ENCODE measurements around the gene NIPA2.

The NIPA2 gene

GRCh38 chr15:22839046-22839695 is 705 bp downstream of the NIPA2 start:
- no peak for DNase-seq (ENCODE audit: low spot score)

- DNase-seq (ENCODE audit: low spot score), result no peak
Measured at GRCh38 chr15:22844421-22845288, 6.2 kb downstream of the NIPA2 start.

GRCh38 chr15:22845289-22845900 is 6.9 kb downstream of the NIPA2 start:
- DNase-seq (ENCODE audit: low spot score), result no peak

GRCh38 chr15:22846073-22846472 is 7.6 kb downstream of the NIPA2 start:
- no peak for DNase-seq (ENCODE audit: low spot score)

- DNase-seq (ENCODE audit: low spot score), result no peak
Measured at GRCh38 chr15:22850055-22850454, 11.6 kb downstream of the NIPA2 start.

- no peak for DNase-seq (ENCODE audit: low spot score)
Measured at GRCh38 chr15:22851513-22851912, 13.0 kb downstream of the NIPA2 start.

GRCh38 chr15:22855791-22856190 is 17.3 kb downstream of the NIPA2 start:
- no peak for DNase-seq (ENCODE audit: low spot score)

GRCh38 chr15:22856659-22857058 is 18.2 kb downstream of the NIPA2 start:
- no peak for DNase-seq (ENCODE audit: low spot score)

GRCh38 chr15:22861161-22861560 is 22.7 kb downstream of the NIPA2 start:
- no peak for DNase-seq (ENCODE audit: low spot score)

GRCh38 chr15:22863356-22863755 is 24.9 kb downstream of the NIPA2 start:
- DNase-seq (ENCODE audit: low spot score), result no peak

- DNase-seq (ENCODE audit: low spot score), result no peak
Measured at GRCh38 chr15:22866079-22866478, 27.6 kb downstream of the NIPA2 start.

GRCh38 chr15:22867886-22868285 is 29.4 kb downstream of the NIPA2 start:
- no peak for DNase-seq (ENCODE audit: low spot score)

- DNase-seq (ENCODE audit: low spot score), result no peak
Measured at GRCh38 chr15:22868495-22868894, 30.0 kb downstream of the NIPA2 start.

- no peak for DNase-seq (ENCODE audit: low spot score)
Measured at GRCh38 chr15:22868928-22869327, 30.5 kb downstream of the NIPA2 start.

GRCh38 chr15:22869856-22870255 is 31.4 kb downstream of the NIPA2 start:
- no peak for DNase-seq (ENCODE audit: low spot score)

- DNase-seq (ENCODE audit: low spot score), result no peak
Measured at GRCh38 chr15:22870865-22871264, 32.4 kb downstream of the NIPA2 start.

GRCh38 chr15:22871481-22872086 is 33.1 kb downstream of the NIPA2 start:
- no peak for DNase-seq (ENCODE audit: low spot score)

- no peak for DNase-seq (ENCODE audit: low spot score)
Measured at GRCh38 chr15:22872936-22873701, 34.7 kb downstream of the NIPA2 start.

GRCh38 chr15:22873841-22874240 is 35.4 kb downstream of the NIPA2 start:
- DNase-seq (ENCODE audit: low spot score), result no peak

- no peak for DNase-seq (ENCODE audit: low spot score)
Measured at GRCh38 chr15:22874256-22874655, 35.8 kb downstream of the NIPA2 start.

- no peak for DNase-seq (ENCODE audit: low spot score)
Measured at GRCh38 chr15:22874966-22875365, 36.5 kb downstream of the NIPA2 start.

GRCh38 chr15:22877117-22877516 is 38.7 kb downstream of the NIPA2 start:
- DNase-seq (ENCODE audit: low spot score), result no peak
